C4-2B (cell line): ENCODE results near the gene LGALS7.

Source experiments
- ZFX ChIP-seq: fragments of 450-650 bp; IDR thresholded peaks from 2 replicates; pipeline ENCODE4 v1.6.1; 2017
- TF ChIP-seq, protein P1 (sequence below): fragments of 450-650 bp; conservative IDR thresholded peaks from 2 replicates; pipeline ENCODE4 v1.5.1; 2017; ENCODE audit warnings: mild to moderate bottlenecking

DNA sequence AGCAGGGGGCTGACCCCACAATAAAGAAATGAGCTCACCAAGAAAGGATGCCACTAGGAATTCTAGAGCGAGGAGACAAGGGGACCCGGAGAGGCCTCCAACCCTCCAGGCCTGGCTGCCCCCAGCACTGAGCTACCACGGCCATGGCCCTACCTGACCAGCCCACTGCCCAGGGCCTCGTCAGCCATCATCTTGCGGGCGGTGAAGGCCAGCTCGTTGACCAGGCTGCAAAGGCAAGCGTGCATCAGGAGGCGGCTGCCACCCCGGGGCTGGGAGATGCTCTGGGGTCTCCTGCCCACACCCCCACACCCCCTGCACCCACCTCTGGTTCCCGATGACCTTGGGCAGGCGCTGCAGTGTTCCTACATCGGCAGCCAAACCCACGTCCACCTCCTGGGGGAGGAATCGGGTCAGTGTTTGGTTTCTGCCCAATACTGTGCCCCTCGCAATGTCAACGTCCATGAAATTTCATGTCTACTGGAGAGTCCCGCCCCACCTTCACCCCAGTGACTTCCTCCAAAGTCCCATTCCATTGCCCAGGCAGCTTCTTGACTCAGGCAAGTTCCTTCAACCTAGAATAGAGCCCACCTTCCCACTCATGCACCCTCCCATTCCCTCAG, 42.9 kb upstream of the LGALS7 start:
- TF ChIP-seq, protein P1, sequence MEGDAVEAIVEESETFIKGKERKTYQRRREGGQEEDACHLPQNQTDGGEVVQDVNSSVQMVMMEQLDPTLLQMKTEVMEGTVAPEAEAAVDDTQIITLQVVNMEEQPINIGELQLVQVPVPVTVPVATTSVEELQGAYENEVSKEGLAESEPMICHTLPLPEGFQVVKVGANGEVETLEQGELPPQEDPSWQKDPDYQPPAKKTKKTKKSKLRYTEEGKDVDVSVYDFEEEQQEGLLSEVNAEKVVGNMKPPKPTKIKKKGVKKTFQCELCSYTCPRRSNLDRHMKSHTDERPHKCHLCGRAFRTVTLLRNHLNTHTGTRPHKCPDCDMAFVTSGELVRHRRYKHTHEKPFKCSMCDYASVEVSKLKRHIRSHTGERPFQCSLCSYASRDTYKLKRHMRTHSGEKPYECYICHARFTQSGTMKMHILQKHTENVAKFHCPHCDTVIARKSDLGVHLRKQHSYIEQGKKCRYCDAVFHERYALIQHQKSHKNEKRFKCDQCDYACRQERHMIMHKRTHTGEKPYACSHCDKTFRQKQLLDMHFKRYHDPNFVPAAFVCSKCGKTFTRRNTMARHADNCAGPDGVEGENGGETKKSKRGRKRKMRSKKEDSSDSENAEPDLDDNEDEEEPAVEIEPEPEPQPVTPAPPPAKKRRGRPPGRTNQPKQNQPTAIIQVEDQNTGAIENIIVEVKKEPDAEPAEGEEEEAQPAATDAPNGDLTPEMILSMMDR: no peak
- no peak for TF ChIP-seq ZFX
